Renal cortex interstitium (tissue), 11 donors: Measurements from ENCODE around the gene SNX10. TPM values are rescaled to one million over a fixed set of nuclear protein-coding genes. Genes with fewer than 3 reads are reported as not detected.
A peak's percentile ranks its signal among the peaks of the same experiment; 100 is the strongest.

Experiments
- DNase-seq, 11 donors: peaks; one replicate each; pipeline ENCODE4 v3.0.0-alpha.2; 2013; ENCODE audit warnings: low read depth in 9 of 11, low spot score in 4 of 11; ENCODE audit errors: extremely low read depth in 1 of 11
- polyA plus RNA-seq, 3 donors: library from polyadenylated mRNA; unstranded; fragments of 120-200 nt; gene quantifications; one replicate each; pipeline ENCODE4 v1.2.1, GENCODE V29; 2013; ENCODE audit not compliant: insufficient read length in 3 of 3

Gene SNX10
- polyA plus RNA-seq, 3 donors, result 16.1 to 21.1 (median 18.9) TPM

DNA sequence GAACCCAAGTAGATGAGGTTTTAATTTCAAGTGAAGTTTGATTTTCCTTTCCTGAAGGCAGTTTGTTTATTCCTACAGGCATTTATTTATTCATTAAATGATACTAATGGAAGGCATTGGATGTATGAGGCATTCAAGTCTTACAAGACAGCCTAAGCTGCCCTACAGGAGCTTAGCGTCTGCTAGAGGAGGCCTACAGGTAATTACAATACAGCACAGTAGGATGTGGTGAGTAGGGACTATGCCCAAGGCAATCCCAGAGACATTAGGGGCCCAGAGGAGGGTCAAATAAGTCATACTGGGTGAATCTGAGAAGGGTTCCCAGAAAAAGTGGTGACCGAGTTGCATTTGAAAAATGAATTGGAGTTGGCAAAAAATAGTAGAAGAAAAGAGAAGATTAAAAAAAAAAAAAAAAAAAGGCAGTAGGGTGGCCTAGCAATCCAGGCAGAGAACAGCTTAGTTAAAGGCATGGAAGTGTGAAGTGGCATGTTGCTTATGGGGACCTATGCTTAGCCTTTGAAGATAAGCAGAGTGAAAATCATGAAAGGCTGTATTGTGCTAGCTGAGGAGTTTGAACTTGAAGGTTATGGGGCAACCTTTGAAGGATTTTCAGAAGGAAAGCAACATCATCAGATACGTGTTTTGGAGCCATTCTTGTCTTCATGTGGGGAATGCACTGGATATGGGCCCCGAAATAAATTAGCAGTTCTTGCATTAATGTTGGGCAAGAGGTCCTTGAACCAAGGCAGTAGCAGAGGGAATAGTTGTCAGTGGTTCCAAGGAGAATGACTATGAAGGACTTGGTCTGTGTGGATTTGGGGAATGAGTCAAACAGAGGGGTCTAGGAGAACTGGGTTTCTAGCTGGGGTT, 65.5 kb downstream of the SNX10 start:
- DNase-seq, result no peak

DNA sequence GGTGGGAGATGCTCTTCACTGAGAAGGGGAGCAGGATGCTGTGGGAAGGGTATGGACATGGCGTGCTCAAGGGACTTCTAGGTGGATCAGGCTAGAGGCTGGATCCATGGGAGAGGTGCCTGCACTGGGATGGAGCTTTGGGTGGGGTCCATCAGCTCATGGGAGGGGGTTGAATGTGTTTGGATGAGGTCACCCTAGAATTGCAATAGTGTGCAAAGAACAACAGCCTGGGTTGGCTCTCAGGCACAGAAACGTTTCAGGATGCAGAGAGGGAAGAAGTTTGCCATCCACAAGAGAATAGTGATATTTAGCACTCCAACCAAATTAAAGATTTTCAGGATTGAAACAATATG, 66.1 kb downstream of the SNX10 start:
- no peak for DNase-seq

DNA sequence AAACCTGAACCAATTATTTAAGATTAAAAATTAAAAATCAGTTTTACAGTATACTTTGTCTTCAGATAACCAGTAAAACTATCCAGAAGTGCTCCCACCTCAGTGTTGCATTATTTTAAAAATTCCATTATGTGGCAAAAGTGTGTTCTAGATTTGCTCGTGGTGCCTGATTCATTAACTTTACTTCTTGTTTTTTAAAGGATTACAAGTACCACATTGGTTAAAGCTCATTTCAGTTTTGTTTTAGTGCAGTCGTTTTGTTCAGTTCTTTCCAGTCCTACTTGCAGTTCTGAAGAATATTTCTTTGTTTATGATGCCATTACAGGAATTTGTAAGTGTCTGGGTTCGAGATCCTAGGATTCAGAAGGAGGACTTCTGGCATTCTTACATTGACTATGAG, 69.0 kb downstream of the SNX10 start:
- DNase-seq, result no peak

DNA sequence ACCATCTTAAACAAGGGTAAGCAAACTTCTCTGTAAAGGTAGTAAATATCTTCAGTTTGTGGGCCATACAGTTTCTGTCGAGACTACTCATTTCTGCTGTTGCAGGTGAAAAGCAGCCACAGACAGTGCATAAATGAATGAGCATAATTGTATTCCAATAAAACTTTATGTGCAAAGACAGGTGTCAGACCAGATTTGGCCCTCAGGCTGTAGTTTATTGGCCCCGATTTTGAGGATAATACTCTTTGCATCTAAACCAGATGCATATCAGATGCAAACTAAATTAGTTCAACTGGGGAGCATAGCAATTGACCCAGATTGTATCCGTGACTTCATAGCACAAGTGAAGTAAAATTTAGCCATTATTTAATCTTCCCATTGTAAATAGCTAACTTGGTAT, 70.0 kb downstream of the SNX10 start:
- no peak for DNase-seq

DNA sequence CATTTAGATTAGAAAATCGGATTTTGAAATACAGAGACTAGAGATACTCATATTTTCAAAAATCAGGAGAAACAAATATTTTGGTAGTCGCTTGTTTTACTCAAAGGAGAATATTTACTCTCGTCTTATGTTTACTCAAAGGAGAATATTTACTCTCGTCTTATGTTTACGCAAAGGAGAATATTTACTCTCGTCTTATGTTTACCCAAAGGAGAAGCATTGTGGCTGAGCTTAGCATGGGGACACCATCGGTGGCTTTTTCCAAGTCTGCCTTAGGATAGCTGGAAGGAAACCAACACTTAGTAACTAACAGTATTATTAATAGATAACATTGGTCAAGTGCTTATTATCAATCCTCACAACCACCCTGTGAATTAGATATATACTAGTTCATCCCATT, 71.8 kb downstream of the SNX10 start:
- no peak for DNase-seq

DNA sequence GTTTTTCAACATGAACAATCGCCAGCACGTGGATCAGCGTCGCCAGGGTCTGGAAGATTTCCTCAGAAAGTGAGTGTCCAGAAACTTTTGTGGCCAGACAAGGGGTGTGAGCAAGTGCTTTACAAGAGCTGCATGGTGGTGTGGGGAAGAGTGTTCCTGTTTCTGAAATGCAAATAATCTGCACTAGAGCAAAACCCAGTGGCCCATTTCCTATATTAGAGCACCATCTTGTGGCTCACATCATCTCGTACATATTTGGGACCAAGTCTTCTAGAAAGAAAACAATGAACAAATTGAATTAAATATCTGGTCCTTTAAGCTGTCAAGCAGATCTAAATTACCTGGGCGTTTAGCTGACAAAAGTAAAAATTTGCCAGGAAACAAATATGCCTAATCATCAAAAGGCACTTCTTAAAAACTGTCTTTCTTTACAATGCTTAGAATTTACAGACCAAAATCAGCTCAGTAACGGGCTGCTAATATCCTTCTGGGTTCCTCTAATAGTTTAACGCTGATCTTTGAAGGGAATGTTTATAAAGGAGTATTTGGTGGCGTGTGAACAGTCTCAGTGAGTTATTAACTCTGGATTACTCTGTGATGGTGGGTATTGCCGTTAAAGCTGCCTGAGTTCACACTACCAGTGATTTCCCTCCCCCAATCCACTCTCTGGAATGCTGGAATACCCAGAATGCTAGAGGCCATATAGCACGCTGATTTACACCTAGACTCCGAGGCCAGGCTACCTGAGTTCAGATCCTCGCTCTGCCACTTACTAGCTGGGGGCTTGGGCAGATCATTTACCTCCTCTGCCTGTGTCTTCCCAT, 73.6 kb downstream of the SNX10 start:
- peak in 9 of 11 donors; percentile 73 to 86 (median 82) for DNase-seq

DNA sequence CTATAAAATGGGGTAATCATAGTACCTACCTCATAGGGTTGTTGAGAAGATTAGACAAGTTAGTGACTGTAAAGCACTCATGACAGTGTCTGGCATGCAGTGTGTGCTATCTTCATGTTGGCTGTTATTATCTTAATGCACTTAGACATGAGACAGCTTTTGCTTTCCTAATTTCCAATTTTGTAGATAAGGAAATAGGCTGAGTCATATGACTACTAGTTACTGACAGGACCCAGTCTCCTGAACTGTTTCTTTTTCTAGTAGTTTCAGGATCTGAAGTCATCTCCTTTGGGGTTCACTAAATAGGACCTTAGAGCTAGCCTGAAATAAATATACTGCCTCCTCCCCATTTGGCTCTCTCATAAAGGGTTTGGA, 74.2 kb downstream of the SNX10 start:
- no peak for DNase-seq

DNA sequence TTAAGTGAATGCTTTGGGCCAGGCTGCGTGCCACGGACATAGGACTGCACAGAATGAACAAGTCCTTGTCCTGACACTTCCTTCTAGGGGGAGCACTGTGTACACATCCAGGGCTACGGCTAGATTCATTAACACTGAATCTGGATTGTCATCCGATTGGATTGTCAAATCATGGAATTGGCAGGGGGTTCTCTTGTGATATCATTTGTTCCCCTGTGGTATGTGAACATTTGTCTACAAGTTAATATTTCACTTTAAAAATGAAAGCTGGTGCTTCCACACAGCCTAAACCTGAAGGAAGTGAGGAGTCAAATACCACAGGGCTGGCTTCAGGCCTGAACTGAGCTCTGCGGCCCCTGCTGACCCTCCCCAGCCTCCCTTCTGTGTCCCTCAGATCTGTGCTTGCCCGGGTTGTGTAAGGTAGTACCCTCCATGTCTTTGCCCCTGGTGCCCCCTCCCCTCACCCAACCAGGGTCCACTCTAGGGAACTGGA, 75.6 kb downstream of the SNX10 start:
- DNase-seq, result no peak

DNA sequence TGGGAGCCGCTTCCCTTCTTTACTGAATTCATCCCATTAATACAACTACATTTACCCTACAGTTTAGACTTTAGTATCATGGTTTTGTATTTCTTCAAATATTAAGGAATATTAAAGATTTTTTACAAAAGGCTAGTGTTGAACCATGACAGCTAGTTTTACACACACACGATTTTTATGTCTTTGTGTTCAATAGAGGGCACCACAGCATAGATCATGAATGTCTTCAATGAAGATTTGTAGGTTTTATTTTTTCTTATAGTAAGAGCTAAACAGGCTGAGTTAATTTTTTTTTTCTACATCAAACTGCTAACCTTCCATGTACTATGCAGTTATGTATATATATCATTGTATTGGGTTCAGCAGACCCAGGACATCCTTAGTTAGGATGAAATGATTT, 76.9 kb downstream of the SNX10 start:
- no peak for DNase-seq

DNA sequence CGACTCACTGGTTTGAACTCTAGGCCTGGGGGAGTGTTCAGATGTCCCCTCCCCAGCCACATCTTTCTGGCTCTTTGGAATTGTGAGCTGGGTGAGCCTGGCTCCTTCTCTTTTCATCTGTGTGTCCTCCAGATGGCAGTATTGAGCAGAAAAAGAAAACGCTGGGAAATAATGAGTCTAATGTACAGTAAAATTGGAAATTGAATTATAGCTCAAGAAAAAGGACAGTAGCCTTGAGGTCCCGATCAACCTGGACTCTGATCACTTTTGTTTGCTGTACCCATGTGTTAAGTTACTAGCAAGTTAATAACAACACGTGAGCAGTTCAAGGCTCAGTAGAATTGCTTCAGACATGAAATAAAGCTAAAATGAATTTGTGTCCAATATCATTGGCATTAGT, 77.9 kb downstream of the SNX10 start:
- DNase-seq, result peak in 6 of 11 donors; percentile 59 to 85 (median 66)

DNA sequence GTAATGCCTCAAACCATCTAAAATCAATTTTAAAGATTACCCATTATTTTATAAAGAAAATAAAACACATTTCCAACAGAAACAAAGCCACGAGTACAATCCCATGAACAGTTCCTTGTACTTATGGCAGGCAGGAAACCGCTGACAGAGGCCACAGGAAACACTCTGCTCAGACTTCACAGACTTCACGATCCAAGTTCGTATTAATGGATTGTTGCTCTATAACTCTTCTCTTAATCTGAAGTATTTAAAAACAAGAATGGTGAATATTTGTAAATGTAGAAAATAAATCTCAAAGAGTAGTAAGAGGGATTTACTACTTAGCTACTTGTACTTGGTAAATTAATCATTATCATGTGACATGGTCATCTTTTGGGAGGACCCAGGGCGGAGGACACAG, 78.3 kb downstream of the SNX10 start:
- DNase-seq, result peak in 2 of 11 donors; percentile 36 to 51

DNA sequence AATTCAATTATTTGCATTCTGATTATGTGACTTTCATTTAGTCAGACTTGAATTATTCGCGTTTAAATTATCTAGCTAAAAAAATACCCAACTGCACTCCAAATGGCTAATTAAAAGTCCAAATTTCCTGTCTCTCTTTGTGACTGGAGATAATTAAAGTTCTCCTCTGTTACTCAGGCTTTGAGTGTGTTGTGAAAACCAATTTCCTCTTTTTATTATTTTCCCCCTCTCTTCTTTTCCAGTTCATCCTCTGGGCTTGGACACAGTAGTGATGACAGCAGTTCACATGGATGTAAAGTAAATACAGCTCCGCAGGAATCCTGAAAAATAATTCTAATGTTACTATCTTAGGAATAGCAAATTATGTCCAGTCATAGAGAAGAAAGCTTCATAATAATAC, 80.6 kb downstream of the SNX10 start:
- no peak for DNase-seq

DNA sequence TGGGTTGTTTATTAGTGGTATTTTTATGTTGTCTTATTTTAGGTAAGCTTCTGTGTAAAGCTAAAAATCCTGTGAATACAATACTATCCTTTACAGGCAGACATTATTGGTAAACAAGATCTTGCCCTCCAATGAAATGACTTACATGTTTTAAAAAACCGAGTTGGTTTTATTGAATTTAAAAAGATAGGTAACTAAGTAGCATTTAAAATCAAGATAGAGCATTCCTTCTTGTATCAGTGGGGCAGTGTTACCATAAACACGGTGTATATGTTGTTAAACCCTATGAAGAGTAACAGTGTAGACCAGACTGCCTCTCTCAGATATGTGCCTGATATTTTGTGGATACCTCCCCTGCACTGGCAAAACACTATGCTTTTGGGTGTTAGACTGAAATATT, 81.0 kb downstream of the SNX10 start:
- DNase-seq, result no peak

DNA sequence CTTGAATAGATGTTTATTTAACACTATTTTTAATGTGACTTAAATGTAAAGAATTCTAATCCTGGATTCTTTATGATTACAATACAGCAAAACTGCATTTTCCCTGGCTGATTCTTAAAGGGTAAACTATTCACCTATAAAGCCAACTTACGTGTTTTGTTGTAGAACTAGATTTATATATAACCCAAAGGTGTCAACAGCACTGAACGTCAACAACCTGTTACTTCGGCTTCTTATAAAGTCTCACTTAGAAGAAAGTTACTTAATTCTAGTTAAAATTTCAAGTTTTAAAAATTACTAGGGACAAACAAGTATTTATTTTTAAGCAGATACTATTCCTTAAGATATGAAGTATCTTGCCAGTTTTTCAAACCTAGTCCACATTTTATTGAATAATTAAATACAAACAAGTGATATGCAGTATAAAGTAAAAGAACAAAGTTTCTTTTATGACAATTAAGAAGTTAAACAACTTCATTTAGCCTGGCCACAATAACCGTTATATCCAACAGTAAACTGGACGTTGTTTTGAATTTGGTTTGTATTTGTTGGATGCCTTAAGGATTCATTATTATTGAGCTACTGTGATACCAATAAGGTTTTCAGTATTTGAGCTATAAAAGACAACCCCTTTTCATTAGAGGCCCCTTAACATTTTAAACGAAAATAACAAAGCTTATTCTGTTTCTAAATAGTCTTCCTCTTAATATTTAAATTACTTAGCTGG, 83.1 kb downstream of the SNX10 start:
- DNase-seq, result no peak

DNA sequence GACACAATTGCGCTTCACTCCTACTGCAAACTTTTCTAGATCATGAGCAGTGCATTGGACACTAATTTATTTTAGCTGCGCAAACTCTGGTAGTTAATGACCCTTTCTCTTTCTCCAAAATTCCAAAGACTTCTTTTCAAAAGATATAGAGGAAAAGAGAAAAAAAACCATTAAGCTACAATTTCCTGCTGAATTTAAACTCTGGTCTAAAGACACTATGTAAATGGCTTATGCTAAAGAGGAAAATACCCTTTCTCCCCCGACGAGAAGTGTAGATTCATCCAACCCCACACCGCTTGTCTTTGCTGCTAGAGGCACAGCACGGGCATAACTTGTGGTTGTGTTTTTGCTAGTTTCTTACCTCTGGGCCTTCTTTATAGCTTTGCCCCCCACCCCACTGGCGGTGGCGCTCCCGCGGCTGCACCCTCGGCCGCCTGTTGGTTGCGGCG, 84.1 kb downstream of the SNX10 start:
- DNase-seq, result no peak

DNA sequence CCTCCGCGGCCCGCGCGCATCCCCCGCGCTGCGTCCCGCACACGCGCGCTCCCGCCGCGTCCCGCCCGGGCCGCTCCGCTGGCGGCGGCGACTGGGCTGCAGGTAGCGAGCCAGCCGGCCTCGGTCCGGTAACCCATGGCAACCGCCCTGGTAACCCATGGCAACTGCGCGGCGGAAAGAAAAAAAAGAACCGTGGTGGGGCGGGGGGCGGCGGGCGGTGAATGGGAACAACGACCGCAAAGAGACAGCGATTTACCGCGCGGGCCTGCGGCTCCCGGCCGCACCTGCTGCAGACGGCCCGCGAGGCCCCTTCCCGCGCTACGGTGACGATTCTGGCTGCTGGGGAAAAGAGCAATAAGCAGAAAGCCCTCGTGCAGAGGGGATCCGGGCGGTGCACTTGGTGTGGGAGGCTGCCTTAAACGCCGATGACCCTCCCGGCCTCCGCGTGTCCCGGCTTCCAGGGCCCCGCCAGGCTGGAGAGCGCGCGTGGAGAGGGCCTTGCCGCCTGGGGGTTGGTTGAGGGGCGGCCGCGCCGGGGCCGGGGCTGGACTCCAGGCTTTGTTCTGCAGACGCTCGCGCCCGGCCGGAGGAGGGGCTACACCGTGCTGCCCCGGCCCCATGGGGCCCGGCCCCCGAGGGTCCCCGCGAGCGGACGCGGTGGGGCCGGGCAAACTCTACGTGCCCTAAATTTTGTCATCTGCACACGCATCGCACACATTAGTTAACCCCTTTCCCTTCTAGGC, 84.7 kb downstream of the SNX10 start:
- peak in 7 of 11 donors; percentile 53 to 74 (median 71) for DNase-seq

DNA sequence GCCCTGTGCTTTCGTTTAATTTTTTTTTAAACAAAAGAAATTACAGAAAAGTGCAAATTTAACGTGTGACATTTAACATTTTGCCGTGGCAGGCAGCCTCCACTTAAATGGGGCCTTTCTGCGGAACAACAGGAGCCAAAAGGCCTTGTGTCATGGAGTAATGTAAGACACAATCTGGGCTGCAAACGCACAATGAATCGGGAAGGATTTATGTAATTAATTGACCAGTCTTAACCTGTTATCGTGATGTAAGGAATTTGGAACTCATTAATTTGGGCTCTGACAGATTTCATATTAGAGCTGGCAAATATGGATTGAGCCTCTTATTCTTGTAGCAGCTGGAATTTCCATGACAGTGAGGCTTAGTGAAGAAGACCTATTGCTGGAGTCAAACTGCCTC, 86.4 kb downstream of the SNX10 start:
- DNase-seq, result no peak

DNA sequence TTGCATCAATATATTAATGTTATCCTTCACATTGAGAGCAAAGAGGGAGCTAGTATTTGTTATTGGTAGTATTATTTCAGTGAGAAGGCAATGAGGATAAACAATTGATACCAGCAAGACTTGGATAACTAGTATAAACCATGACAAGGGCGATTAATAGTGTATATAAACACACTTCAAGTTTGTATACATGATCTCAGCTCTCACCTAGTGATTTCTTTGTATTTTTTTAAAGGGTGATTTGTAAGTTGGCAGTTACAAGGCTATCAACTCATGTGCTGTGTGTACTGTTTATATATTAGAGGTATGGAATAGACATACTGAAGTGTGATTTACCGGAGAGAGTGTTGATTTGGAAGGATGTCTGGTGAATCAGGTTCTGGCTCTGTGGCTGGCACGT, 88.0 kb downstream of the SNX10 start:
- no peak for DNase-seq
